ENCODE results near the gene LAMA4. TPM values are rescaled to one million over a fixed set of nuclear protein-coding genes. Genes with fewer than 3 reads are reported as not detected.
A peak's percentile ranks its signal among the peaks of the same experiment; 100 is the strongest.

LAMA4 gene
- total and polyA plus RNA-seq, 4 donors: 28.4 to 261 (median 79.8) TPM

DNA sequence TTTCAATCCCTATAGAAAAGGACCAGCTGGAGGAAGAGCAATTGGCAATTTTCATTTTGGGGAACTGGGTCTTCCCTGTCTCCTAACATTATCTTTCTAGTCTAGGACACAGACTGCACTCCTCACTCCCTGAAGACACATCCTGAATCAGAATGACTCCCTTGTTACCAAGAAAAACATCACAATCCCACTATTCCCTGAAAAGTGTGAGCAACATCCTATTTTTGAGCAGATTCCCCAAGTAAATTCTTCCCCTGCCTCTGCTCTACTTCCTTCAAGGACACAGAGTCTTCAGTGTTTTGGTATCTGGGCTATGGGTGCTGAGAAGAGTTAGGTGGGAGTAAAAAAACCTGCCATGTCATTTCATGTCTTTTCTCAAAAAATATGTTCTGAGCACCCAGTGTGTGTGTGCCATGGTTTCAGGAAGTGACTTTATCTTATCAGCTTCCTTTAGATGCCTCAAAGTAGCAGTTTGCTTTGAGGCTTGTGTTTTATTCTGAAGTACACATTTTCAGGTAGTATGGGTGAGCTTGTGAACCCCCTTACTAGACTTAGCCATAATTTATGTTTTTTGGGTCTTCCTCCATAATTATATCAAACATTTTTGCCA lies 12.4 kb downstream of the LAMA4 start:
- H3K27me3 ChIP-seq (ENCODE audit: control insufficient read depth in 3 of 3, insufficient read depth in 3 of 3, low read length in 2 of 3): no peaks in the 10 kb centered on the region
- H3K36me3 ChIP-seq (ENCODE audit: control insufficient read depth in 4 of 4, insufficient read depth in 4 of 4, low read length in 4 of 4): peaks cover 0 to 42% (median 11%) of the 10 kb centered on the region in 4 donors
- TF ChIP-seq CTCF (IDR thresholded peaks at IDR 0.05; ENCODE audit: control extremely low read depth, extremely low read depth): no peak
- no peak overlapping the region for H3K4me3 ChIP-seq
- ATAC-seq (ENCODE audit: insufficient read depth, low FRiP score) (no peak), DNase-seq (no peak)
- no peaks in the 10 kb centered on the region for H3K9me3 ChIP-seq (ENCODE audit: control insufficient read depth in 4 of 4, insufficient read depth in 3 of 4, low read length in 3 of 4)
- H3K9ac ChIP-seq (ENCODE audit: insufficient read depth in 1 of 2, low read length in 2 of 2): no peak overlapping the region
- peaks cover 4 to 42% (median 37%) of the 10 kb centered on the region in 5 donors for H3K4me1 ChIP-seq (ENCODE audit: control insufficient read depth in 5 of 5, insufficient read depth in 5 of 5, low read length in 5 of 5)
- H3K27ac ChIP-seq (ENCODE audit: low read depth in 1 of 2, low read length in 1 of 2): peak overlapping the region; percentile 13 to 65

DNA sequence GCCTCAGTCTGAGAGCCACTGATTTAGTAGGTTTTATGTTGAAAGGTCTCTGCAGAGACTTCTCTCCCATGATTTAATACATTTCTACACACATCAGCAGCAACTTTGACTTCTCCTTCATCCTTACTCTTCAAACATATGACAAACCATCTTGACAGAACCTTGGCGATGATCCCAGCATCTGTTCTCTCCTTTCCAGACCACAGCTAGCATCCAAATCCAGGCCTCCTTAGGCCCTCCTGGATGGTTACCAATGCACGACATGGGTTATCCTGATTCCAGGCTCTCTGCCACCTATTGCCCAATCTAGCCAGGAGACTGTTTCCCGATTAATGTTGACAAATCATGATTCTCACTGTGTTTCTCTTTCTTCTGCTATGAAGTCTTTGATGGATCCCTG lies 16.8 kb downstream of the LAMA4 start:
- no peak for ATAC-seq (ENCODE audit: insufficient read depth, low FRiP score)
- DNase-seq: peak; percentile 49 to 88 (median 66)
- Histone ChIP-seq H3K27me3 (ENCODE audit: control insufficient read depth in 3 of 3, insufficient read depth in 3 of 3, low read length in 2 of 3) (no peaks in the 10 kb centered on the region), H3K4me1 (ENCODE audit: control insufficient read depth in 5 of 5, insufficient read depth in 5 of 5, low read length in 5 of 5) (peaks cover 0 to 47% (median 38%) of the 10 kb centered on the region in 5 donors), H3K36me3 (ENCODE audit: control insufficient read depth in 4 of 4, insufficient read depth in 4 of 4, low read length in 4 of 4) (peaks cover 0 to 37% (median 4%) of the 10 kb centered on the region in 4 donors), H3K4me3 (no peak overlapping the region), H3K9ac (ENCODE audit: insufficient read depth in 1 of 2, low read length in 2 of 2) (no peak overlapping the region), H3K27ac (ENCODE audit: low read depth in 1 of 2, low read length in 1 of 2) (peak overlapping the region in 1 of 2 donors; percentile 79), H3K9me3 (ENCODE audit: control insufficient read depth in 4 of 4, insufficient read depth in 3 of 4, low read length in 3 of 4) (no peaks in the 10 kb centered on the region)
- 54 to 60% methylated on average over 3 of the region's 3 CpGs for WGBS, 2 donors
- TF ChIP-seq CTCF (IDR thresholded peaks at IDR 0.05; ENCODE audit: control extremely low read depth, extremely low read depth): no peak

DNA sequence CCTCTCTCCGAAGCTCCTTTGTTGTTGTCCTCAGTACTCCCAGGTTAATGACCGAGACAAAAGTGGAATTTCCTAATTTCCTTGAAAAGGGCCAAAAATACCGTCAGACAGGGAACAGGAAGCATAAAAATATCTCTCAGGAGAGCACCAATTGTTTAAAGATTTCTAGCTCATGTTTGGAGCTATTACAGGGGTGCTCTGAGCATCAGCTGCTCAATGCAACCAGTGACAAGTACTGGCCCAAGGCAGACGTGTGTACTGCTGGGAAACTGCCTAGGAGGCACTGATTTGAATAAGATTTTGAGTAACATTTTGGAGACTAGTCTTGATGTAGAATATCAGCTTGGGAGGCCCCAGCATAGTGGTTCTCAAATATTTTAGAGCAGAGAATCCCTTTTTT lies 17.3 kb downstream of the LAMA4 start:
- H3K27ac ChIP-seq (ENCODE audit: low read depth in 1 of 2, low read length in 1 of 2): peak overlapping the region; percentile 36 to 79
- H3K4me3 ChIP-seq: no peak overlapping the region
- WGBS, 2 donors: 56 to 73% methylated on average over 4 of the region's 4 CpGs
- no peaks in the 10 kb centered on the region for H3K27me3 ChIP-seq (ENCODE audit: control insufficient read depth in 3 of 3, insufficient read depth in 3 of 3, low read length in 2 of 3)
- no peak for DNase-seq
- H3K9me3 ChIP-seq (ENCODE audit: control insufficient read depth in 4 of 4, insufficient read depth in 3 of 4, low read length in 3 of 4): no peaks in the 10 kb centered on the region
- ATAC-seq (ENCODE audit: insufficient read depth, low FRiP score): no peak
- no peak overlapping the region for H3K9ac ChIP-seq (ENCODE audit: insufficient read depth in 1 of 2, low read length in 2 of 2)
- H3K36me3 ChIP-seq (ENCODE audit: control insufficient read depth in 4 of 4, insufficient read depth in 4 of 4, low read length in 4 of 4): peaks cover 0 to 32% (median 4%) of the 10 kb centered on the region in 4 donors
- H3K4me1 ChIP-seq (ENCODE audit: control insufficient read depth in 5 of 5, insufficient read depth in 5 of 5, low read length in 5 of 5): peaks cover 0 to 52% (median 35%) of the 10 kb centered on the region in 5 donors
- TF ChIP-seq CTCF (IDR thresholded peaks at IDR 0.05; ENCODE audit: control extremely low read depth, extremely low read depth): no peak

DNA sequence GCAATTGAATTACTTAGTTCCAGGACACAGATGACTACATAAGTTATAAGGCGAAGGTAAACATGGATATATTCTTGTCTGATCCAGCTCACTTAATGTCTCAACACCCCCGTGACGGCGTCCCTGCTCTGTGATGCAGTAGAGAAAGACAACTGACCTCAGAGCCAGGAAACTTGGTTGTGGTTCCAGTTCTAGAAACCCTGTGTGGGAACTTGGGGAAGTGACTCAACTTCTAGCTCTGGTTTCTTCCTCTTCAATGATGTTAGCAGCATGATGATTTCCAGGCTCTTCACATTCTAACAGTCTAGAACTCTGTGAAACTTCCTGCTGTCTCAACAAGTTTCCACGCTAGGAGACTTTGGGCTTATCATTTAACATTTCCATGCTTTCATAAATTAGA lies 18.4 kb downstream of the LAMA4 start:
- H3K9me3 ChIP-seq (ENCODE audit: control insufficient read depth in 4 of 4, insufficient read depth in 3 of 4, low read length in 3 of 4): no peaks in the 10 kb centered on the region
- H3K27me3 ChIP-seq (ENCODE audit: control insufficient read depth in 3 of 3, insufficient read depth in 3 of 3, low read length in 2 of 3): no peaks in the 10 kb centered on the region
- peaks cover 0 to 26% (median 4%) of the 10 kb centered on the region in 4 donors for H3K36me3 ChIP-seq (ENCODE audit: control insufficient read depth in 4 of 4, insufficient read depth in 4 of 4, low read length in 4 of 4)
- peak overlapping the region in 1 of 2 donors; percentile 16 for H3K27ac ChIP-seq (ENCODE audit: low read depth in 1 of 2, low read length in 1 of 2)
- TF ChIP-seq CTCF (IDR thresholded peaks at IDR 0.05; ENCODE audit: control extremely low read depth, extremely low read depth): no peak
- 40 to 64% methylated on average over 5 of the region's 5 CpGs for WGBS, 2 donors
- H3K4me1 ChIP-seq (ENCODE audit: control insufficient read depth in 5 of 5, insufficient read depth in 5 of 5, low read length in 5 of 5): peaks cover 1 to 57% (median 39%) of the 10 kb centered on the region in 5 donors
- no peak overlapping the region for H3K4me3 ChIP-seq
- no peak for DNase-seq
- ATAC-seq (ENCODE audit: insufficient read depth, low FRiP score): no peak
- H3K9ac ChIP-seq (ENCODE audit: insufficient read depth in 1 of 2, low read length in 2 of 2): no peak overlapping the region

Data from lung (tissue), 12 donors.